HK-2 (cell line): ENCODE measurements around the gene RIMKLA.

ENCODE experiments used
- DNase-seq: peaks from one replicate; pipeline ENCODE4 v3.0.0-alpha.2; 2018; ENCODE audit not compliant: unreplicated experiment

Gene RIMKLA

GRCh38 chr1:42380586-42381279 is at the start of gene RIMKLA:
TSS of gene RIMKLA (plus strand) at chr1:42380792. CDS start at chr1:42380935, 143 bp downstream.
- DNase-seq: peak; percentile 35

- no peak for DNase-seq
Observed at GRCh38 chr1:42332877-42333276, 47.7 kb upstream of the RIMKLA start.

- no peak for DNase-seq
Observed at GRCh38 chr1:42333662-42334239, 46.8 kb upstream of the RIMKLA start.

- peak; percentile 70 for DNase-seq
Observed at GRCh38 chr1:42334240-42335049, 46.1 kb upstream of the RIMKLA start.

GRCh38 chr1:42335050-42335808 is 45.4 kb upstream of the RIMKLA start, which contains the start of gene FOXJ3:
TSS of gene FOXJ3 (minus strand) at chr1:42335235. CDS start at chr1:42311093, 24,142 bp downstream.
- DNase-seq: peak; percentile 91

GRCh38 chr1:42335809-42336518 is 44.6 kb upstream of the RIMKLA start:
- no peak for DNase-seq

GRCh38 chr1:42336978-42337377 is 43.6 kb upstream of the RIMKLA start:
- DNase-seq: no peak

GRCh38 chr1:42340093-42340492 is 40.5 kb upstream of the RIMKLA start:
- no peak for DNase-seq

GRCh38 chr1:42340901-42341300 is 39.7 kb upstream of the RIMKLA start:
- no peak for DNase-seq

- DNase-seq: no peak
Observed at GRCh38 chr1:42343049-42343448, 37.5 kb upstream of the RIMKLA start.

GRCh38 chr1:42348498-42348897 is 32.1 kb upstream of the RIMKLA start:
- no peak for DNase-seq

- DNase-seq: no peak
Observed at GRCh38 chr1:42350086-42350485, 30.5 kb upstream of the RIMKLA start.

GRCh38 chr1:42358791-42359190 is 21.8 kb upstream of the RIMKLA start:
- no peak for DNase-seq

GRCh38 chr1:42359466-42359865 is 21.1 kb upstream of the RIMKLA start:
- no peak for DNase-seq

- DNase-seq: no peak
Observed at GRCh38 chr1:42364089-42364488, 16.5 kb upstream of the RIMKLA start.

- no peak for DNase-seq
Observed at GRCh38 chr1:42364542-42364941, 16.1 kb upstream of the RIMKLA start.

GRCh38 chr1:42365118-42365517 is 15.5 kb upstream of the RIMKLA start:
- DNase-seq: no peak

GRCh38 chr1:42368096-42368795 is 12.3 kb upstream of the RIMKLA start:
- peak; percentile 22 for DNase-seq

- DNase-seq: no peak
Observed at GRCh38 chr1:42369471-42369870, 11.1 kb upstream of the RIMKLA start.

- DNase-seq: no peak
Observed at GRCh38 chr1:42370876-42371549, 9.6 kb upstream of the RIMKLA start.
